Suprapubic skin (tissue), 3 donors: ENCODE measurements around the gene FIBP.

Source experiments
- EP300 ChIP-seq: sonication (generic); formaldehyde crosslinking; IDR thresholded peaks from one replicate; pipeline ENCODE4 v1.6.1; 2017; ENCODE audit warnings: antibody characterized with exemption
- TF ChIP-seq, protein P1 (sequence below), 2 donors: fragments of 200-600 bp in 1 of 2; fragments of 450-650 bp in 1 of 2; sonication (generic) in 1 of 2; IDR thresholded peaks; one replicate each; pipeline ENCODE4 v1.5.1; 2016 to 2019; ENCODE audit warnings: antibody characterized with exemption in 2 of 2, mild to moderate bottlenecking in 1 of 2, moderate library complexity in 1 of 2

DNA sequence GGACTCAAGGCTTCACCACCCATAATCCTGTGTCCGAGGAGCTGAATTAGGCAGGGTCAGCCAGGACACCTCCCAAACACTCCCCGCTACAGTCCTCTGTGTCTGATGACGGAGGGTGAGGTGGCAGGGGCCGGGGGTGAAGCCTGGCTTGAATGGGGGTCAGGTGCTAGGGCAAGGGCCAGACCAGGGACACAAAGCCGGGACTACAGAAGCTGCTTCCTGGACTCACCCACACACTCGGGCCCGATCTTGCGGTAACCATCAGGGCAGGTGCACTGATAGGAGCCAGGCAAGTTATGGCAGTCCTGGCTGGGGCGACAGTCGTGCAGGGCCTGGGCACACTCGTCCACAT is 18.0 kb downstream of the FIBP start:
- TF ChIP-seq, protein P1, sequence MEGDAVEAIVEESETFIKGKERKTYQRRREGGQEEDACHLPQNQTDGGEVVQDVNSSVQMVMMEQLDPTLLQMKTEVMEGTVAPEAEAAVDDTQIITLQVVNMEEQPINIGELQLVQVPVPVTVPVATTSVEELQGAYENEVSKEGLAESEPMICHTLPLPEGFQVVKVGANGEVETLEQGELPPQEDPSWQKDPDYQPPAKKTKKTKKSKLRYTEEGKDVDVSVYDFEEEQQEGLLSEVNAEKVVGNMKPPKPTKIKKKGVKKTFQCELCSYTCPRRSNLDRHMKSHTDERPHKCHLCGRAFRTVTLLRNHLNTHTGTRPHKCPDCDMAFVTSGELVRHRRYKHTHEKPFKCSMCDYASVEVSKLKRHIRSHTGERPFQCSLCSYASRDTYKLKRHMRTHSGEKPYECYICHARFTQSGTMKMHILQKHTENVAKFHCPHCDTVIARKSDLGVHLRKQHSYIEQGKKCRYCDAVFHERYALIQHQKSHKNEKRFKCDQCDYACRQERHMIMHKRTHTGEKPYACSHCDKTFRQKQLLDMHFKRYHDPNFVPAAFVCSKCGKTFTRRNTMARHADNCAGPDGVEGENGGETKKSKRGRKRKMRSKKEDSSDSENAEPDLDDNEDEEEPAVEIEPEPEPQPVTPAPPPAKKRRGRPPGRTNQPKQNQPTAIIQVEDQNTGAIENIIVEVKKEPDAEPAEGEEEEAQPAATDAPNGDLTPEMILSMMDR (IDR thresholded peaks at IDR 0.05) = no peak
- TF ChIP-seq EP300 = no peak
